Mesothelial cell of epicardium (in vitro differentiated cells): ENCODE results near the gene ABCD3. TPM values are rescaled to one million over a fixed set of nuclear protein-coding genes. Genes with fewer than 3 reads are reported as not detected.

Source experiments
- DNase-seq, 2 experiments: peaks; one replicate each; pipeline ENCODE4 v3.0.0; 2021; ENCODE audit warnings: low spot score in 2 of 2; ENCODE audit not compliant: unreplicated experiment in 2 of 2
- H3K27ac Mint-ChIP-seq: 2 replicates; pipeline ENCODE4 v1.8.0; 2021; ENCODE audit warnings: mixed read lengths
- H3K27me3 Mint-ChIP-seq: 2 replicates; pipeline ENCODE4 v1.8.0; 2021; ENCODE audit warnings: low read depth, mixed read lengths
- H3K36me3 Mint-ChIP-seq: 2 replicates; pipeline ENCODE4 v1.8.0; 2021; ENCODE audit warnings: mixed read lengths
- H3K4me1 Mint-ChIP-seq: 2 replicates; pipeline ENCODE4 v1.8.0; 2021; ENCODE audit warnings: mixed read lengths
- H3K4me3 Mint-ChIP-seq: 2 replicates; pipeline ENCODE4 v1.8.0; 2021; ENCODE audit warnings: mild to moderate bottlenecking, moderate library complexity, mixed read lengths
- H3K9me3 Mint-ChIP-seq: 2 replicates; pipeline ENCODE4 v1.8.0; 2021; ENCODE audit warnings: mixed read lengths
- total RNA-seq: library from RNA; stranded (reverse); gene quantifications from 3 replicates; pipeline ENCODE4 v1.2.1, GENCODE V29; 2021
- TF ChIP-seq, protein P1 (sequence below): fragments of 200-600 bp; sonication (generic); IDR thresholded peaks from one replicate; pipeline ENCODE4 v1.5.0; 2021; ENCODE audit warnings: antibody characterized with exemption; ENCODE audit not compliant: unreplicated experiment

The ABCD3 gene
- total RNA-seq, 1 donor from 2014 or later: 38.2 TPM

DNA sequence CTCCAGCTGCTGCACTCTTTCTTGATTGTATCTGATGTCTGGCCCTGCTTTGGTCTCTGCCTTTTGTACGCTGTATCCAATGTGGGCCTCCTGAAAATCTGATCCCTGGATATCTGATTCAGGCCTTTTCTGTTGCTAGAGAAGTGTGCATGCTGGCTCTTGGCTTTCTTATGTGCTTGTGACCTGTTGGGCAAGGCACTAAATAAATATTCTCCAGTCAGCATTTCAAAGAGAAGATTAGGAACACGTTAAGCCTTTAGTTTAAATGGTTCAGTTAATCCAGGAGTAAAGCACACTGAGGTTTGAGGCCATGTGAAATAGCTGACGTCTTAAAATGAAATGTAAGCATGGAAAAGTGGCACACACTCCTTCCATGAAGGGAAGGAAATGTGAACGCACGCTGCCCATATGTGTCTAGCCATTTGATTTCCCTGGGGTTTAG lies 132.6 kb downstream of the ABCD3 start:
- Mint-ChIP-seq H3K4me3 (no peak overlapping the region), H3K9me3 (peaks cover 5% of the 10 kb centered on the region), H3K4me1 (peaks cover 61% of the 10 kb centered on the region), H3K36me3 (no peaks in the 10 kb centered on the region), H3K27me3 (no peaks in the 10 kb centered on the region), H3K27ac (peak overlapping the region; percentile 75)
- no peak for DNase-seq
- TF ChIP-seq, protein P1, sequence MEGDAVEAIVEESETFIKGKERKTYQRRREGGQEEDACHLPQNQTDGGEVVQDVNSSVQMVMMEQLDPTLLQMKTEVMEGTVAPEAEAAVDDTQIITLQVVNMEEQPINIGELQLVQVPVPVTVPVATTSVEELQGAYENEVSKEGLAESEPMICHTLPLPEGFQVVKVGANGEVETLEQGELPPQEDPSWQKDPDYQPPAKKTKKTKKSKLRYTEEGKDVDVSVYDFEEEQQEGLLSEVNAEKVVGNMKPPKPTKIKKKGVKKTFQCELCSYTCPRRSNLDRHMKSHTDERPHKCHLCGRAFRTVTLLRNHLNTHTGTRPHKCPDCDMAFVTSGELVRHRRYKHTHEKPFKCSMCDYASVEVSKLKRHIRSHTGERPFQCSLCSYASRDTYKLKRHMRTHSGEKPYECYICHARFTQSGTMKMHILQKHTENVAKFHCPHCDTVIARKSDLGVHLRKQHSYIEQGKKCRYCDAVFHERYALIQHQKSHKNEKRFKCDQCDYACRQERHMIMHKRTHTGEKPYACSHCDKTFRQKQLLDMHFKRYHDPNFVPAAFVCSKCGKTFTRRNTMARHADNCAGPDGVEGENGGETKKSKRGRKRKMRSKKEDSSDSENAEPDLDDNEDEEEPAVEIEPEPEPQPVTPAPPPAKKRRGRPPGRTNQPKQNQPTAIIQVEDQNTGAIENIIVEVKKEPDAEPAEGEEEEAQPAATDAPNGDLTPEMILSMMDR: no peak

DNA sequence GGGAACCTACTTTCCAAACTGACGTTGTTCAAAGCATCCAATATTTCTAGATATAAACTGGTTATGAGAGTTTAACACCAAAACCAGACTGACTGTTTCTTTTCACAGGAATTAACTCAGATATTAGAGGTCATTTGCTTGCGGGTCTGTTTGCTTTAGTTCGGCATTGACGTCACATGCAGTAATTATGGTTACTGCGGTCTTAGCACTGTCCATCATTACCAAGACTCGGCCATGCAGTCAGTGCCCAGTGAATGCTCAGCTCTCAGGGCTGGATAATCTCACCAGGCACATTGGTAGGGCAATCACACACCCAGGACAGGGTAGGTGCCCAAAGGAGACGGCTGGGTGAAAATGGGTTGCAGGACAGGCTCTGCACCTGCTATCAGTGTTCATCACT lies 133.3 kb downstream of the ABCD3 start:
- no peak for DNase-seq
- Mint-ChIP-seq H3K4me3 (no peak overlapping the region), H3K27me3 (no peaks in the 10 kb centered on the region), H3K27ac (no peak overlapping the region), H3K9me3 (peaks cover 5% of the 10 kb centered on the region), H3K4me1 (peaks cover 61% of the 10 kb centered on the region), H3K36me3 (no peaks in the 10 kb centered on the region)
- TF ChIP-seq, protein P1: no peak

DNA sequence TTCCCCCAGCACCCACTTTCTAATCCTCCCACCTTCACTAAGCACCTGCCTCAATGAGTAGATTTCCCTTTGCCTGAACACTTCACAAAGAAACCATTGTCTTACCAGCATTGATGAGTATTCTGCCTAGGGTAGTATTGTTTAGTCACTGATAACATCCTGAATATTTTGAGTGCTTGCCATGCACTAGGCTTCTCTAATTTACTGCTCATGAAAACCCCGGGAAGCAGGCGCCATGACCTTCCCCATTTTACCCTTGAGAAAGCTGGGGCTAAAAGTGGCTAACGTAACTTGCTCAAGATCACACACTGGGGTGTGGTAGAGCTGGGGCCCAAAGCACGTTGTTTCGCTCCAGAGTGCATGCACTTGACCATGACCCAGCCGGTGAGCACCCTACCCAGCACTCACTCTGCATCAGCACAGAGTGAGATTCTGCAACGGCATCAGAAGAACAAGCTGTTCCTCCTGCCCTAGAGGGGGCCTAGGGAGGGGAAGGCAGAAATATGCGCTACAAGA lies 133.9 kb downstream of the ABCD3 start:
- Mint-ChIP-seq H3K4me3 (no peak overlapping the region), H3K27ac (peak overlapping the region; percentile 31), H3K27me3 (no peaks in the 10 kb centered on the region), H3K9me3 (peaks cover 5% of the 10 kb centered on the region), H3K36me3 (no peaks in the 10 kb centered on the region), H3K4me1 (peaks cover 61% of the 10 kb centered on the region)
- no peak for DNase-seq
- TF ChIP-seq, protein P1: no peak

DNA sequence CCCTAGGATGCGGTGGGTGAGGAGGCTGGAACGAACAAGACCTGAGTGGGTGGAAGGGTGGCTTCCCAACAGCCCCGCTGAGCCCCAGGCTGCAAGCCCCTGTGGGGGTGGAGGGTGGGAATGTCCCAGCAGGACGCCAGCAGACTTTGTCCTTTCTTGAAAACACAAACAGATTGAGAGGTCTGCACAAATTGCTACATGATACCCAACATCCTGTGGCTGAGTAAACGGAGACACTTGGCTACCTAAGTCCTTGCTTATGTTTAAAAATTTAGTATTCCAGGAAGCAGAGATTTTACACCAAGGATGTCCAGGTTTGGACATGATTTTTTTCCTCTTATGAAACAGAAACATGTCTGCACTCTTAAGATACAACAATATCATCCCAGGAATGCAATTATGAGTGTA lies 135.1 kb downstream of the ABCD3 start:
- no peak for DNase-seq
- H3K27ac Mint-ChIP-seq: peak overlapping the region; percentile 86
- H3K4me3 Mint-ChIP-seq: no peak overlapping the region
- peaks cover 1% of the 10 kb centered on the region for H3K36me3 Mint-ChIP-seq
- H3K9me3 Mint-ChIP-seq: no peaks in the 10 kb centered on the region
- no peaks in the 10 kb centered on the region for H3K27me3 Mint-ChIP-seq
- peaks cover 61% of the 10 kb centered on the region for H3K4me1 Mint-ChIP-seq
- TF ChIP-seq, protein P1: no peak

DNA sequence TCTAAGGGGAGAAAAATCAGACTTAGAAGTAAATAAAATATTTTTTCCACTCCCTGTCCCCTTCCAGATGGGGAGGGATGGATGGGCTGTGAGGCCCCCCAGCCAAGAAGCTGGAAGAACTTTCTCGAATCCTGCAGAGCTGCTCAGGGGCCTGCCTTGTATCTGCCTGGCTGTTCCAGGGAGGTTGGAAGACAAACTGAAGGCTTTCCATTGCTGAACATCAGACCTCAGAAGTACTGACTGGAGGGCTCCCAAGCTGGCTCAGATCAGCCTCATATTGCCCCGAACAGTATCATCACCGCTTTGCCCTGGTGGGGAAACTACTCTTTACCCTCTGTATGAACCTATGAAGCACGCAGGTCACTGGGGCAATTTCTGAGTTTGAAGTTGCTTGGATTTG lies 135.7 kb downstream of the ABCD3 start:
- H3K4me3 Mint-ChIP-seq: no peak overlapping the region
- peak overlapping the region; percentile 86 for H3K27ac Mint-ChIP-seq

More for the DNA sequence above, 135.7 kb downstream of the ABCD3 start:
- peaks cover 1% of the 10 kb centered on the region for H3K36me3 Mint-ChIP-seq
- H3K9me3 Mint-ChIP-seq: peaks cover 4% of the 10 kb centered on the region
- no peaks in the 10 kb centered on the region for H3K27me3 Mint-ChIP-seq
- H3K4me1 Mint-ChIP-seq: peaks cover 61% of the 10 kb centered on the region
- DNase-seq: no peak
- TF ChIP-seq, protein P1: no peak
